GM18861 (cell line): ENCODE results near the gene GPR137B.
A peak's percentile ranks its signal among the peaks of the same experiment; 100 is the strongest.
"Not testable (repeated sequence)": the region's sequence is repeated elsewhere in the genome, so short reads cannot be mapped to it uniquely, and the experiment has no call there.

Experiments used
- ATAC-seq: cut with Tn5 transposase; IDR thresholded peaks from one replicate; pipeline ENCODE4 v1.9.1; 2021; ENCODE audit not compliant: unreplicated experiment

GPR137B gene

DNA sequence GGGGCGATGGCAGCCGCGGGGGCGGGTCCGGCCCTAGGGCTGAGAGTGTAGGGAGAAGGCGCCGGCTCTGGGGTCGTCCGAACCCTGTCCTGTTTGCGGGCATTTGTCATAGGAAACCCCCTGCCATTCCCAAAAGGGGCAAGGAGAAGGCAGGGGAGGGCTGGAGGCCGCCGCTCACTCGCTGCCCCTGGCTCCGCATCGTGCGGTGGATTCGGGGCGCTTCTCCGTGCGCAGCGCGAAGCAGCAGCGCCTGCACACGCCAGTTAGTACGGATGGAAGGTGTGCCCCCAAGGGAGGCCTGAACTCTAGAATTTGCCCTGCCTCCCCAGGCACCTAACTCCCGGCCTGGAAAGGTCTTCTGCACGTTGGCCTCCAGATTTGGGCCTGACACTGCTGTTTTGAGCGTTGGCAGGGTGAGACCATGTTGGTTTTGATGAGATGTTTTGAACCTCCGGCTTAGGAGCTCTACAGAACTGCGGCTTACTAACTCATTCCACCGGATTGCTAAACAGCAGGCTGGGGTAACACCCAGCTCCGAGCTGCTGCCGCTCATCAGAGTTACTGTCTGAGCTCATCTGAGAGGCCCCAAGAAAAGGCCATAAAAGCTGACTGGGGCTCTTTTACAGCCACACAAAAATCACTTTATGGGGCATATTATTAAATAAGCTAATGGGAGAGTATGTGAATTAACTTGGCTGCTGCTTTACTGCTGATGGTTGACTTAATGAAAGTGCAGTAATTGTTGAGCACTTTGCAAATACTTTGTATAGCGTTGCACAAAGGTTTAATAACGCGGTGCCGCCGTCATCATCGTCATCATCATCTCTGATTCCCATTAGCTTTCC, 987 bp downstream of the GPR137B start:
- peak; percentile 20 for ATAC-seq

DNA sequence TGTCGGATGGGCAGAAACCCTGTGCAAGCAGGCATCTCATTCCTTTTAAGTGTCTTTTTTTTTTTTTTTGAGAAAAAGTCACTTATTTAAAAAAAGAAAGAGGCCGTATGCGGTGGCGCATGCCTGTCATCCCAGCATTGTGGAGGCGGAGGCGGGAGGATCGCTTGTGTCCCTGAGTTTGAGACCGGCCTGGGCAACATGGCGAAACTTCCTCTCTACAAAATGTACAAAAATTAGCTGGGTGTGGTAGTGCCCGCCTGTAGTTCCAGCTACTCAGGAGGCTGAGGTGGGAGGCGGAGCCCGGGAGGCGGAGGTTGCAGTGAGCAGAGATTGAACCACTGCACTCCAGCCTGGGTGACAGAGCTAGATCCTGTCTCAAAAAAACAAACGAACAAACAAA, 1.7 kb downstream of the GPR137B start:
- no peak for ATAC-seq

DNA sequence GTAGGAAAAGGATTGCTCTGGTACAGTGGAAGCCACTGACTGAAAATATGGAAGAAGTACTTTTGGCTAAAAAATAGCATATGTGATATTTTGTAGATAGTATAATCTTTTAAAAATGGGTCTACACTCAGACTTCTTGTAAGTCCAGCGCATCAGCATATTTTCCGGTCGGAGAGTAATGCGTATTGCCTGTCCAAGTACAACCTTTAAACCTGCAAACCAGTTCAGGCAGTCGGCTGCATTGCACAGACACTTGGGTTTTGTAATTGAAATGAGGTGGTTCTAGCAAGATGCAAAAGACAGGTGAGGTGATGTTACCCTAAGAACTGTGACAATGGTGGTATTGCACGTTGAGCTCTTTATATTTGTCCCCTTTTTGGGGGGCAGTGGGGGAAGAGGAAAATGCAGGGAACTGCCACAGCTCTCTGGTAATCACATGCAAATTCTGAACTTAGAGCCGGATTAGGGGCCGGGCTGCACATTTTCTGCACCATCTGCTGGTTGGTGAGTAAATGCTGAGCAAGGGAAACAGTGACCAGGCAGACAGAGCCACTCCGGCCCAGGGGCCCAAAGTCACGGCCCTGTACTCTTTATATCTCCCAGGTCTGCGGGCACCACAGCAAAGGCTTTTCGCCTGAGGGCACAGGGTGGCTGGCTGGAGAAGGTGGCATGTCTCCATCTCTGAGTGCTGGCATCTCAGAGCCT, 2.3 kb downstream of the GPR137B start:
- peak; percentile 29 for ATAC-seq

DNA sequence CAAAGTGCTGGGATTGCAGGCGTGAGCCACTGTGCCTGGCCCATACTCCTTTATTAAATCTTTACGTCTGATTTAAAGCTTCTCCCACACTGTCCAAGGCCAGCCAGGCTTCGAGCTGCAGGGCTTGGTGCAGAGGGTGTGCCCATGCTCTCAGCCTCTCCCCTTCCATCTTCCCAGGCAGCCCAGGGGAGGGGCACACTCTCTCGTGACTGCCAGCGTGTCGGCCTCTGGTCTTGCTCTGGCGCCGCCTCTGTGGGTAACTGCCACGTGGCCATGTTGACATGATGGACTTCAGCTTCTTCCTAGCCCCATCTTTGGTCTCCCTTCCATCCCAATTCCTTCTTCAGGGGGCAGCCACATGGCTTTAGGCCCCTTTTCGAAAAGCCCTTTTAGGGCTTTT, 4.7 kb downstream of the GPR137B start:
- ATAC-seq, result no peak

DNA sequence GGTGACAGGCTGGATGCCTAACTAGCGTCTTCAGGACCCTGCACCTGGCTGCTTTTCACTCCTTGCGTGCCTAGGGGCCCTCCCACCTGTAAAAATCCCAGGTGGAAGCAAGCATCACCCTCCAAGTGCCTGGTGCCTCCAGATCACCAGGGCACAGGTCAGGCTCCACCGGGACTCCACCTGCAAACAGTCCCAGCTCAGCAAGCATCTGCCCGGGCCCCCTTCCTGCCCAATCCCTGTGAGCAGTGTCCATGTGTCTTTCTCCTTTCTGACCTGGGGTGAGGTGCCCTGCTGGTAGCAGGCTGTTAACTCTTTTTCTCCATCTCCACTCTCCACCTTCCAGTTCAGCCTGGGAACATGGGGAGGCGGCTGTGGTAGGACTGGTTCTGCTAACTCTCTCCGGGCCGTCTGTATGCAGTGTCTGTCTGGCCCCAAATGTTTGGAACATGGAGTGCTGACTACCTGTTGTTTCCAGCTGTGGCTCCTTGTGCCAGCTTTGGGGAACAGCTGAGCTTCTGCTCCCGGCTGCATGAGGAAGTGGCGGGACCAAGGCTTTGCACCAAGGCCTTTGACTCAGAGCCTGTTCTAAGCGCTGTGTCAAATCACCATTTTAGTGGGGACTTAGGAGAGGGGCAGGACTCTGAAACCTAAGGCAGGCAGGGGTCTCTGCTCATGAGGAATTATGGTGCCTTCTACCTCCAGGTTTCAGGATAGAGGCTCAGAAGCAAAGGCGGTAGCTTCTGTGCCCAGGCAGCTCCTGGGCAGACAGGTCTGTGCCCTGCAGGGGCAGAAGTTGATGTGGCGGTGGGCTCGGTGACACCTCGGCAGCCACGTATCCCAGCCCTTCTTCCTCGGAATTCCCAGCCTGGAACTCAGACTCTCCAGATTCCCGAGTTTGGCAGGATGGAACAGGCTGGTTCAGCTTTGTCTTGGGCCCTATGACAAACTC, 5.5 kb downstream of the GPR137B start:
- no peak for ATAC-seq

DNA sequence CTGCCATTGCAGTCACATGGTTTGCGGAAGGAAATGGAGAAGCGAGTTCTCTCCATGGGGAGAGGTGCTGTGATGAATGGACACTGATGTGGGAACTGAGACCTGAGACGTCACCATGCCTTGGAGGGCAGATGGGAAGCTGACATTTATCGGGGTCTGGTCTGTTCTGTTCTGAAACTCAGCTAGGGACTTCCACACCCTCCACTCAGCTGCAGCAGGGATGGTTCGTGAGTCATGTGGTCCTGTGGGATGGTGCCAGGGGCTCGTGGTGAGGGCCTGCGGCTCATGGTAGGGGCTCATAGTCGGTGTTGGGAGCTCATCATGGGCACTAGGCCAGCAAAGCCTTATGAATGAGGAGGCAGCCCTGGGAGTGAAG, 6.1 kb downstream of the GPR137B start:
- no peak for ATAC-seq

DNA sequence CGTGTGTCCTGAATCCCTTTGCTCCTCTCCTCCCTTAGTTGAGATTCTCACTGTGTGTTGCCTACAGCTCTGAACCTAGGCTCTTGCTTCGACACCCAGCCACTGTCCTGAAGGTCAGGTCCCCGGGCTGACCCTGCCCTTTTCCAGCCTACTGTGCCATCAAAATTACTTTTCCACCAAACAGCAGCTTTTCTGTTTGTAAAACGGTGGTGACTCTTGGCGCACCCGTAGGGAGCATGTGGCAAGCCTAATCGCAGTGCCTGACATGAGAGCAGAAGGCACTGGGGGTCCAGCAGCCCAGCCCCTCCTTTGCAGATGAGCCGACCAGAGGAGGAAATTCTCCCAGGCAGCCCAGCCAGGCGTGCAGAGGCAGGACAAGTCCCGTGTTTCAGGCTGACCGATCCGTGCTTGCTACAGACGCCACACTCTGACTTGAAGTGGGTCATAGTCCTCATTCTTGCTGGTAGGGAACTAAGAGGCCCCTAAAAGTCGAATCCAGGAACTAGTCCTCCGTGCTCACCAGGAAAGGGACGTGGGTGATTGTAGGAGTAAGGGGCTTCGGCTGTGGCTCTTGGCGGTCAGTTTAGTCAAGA, 6.8 kb downstream of the GPR137B start:
- no peak for ATAC-seq

DNA sequence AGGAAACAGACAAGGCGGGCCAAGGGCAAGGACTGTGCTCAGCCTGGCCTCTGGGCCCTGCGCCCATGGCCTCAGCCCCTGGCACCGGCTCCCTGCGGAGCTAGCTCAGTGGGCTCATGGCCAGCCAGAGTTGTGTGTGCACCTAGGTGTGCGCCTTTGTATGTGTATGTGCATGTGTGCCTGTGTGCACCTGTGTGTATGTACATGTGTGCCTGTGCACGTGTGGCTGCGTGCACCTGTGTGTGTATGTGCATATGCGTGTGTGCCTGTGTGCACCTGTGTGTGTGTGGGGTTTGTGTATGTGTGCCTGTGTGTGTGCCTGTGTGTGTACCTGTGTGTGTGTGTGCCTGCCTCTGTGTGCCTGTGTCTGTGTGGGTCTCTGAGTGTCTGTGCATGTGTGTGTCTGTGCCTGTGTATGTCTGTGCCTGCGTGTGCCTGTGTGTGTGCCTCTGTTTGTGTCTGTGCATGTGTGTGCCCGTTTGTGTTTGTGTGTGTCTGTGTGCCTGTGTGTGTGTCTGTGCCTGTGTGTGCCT, 7.4 kb downstream of the GPR137B start:
- ATAC-seq, result no peak

DNA sequence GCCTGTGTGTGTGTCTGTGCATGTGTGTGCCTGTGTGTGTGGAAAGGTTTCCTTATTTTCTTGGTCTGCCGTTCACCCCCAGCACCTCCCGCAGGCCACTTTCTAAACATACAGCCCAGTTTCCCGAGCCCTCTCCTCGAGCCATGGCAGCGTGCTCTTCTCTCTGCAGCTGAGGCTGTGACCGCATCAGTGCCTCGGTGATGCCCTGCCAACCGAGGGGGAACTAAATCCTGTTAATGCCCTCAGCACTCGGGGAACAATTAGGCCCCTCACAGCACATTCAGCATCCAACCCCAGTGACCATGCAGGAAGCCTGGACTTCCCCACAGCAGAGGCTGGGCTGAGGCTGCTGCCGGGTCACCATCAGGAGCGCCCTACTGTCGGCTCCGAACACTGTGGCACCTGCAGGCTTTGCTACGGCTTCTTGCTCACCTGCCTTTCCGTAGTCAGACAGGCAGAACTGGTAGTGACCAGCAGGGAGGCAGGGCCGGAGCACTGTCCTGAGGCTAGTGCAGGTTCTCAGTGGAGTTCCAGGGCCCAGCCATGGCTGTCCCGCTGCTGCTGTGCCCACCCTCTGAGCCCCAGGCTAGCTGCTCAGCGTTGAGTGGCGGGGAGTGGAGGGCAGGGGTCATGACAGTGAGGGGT, 8.1 kb downstream of the GPR137B start:
- no peak for ATAC-seq

DNA sequence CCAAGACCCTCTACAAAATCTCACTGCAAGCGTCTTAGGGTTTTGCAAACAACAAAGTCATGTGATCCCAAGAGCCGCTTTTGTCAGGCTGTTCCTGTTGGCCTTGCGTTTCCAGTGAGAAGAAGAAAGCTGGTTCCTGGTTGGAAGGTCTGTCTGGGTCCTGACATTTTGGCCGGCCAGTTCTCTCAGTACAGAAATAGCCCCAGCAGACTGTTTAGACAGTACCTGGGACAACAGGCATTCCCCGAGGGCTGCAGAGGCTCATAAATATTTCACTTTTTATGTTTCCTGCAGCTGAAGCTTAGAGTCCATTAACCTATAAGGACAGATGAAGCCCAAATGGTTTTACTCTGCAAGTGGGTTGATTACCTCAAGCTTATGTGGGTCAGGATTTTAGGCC, 8.6 kb downstream of the GPR137B start:
- no peak for ATAC-seq

DNA sequence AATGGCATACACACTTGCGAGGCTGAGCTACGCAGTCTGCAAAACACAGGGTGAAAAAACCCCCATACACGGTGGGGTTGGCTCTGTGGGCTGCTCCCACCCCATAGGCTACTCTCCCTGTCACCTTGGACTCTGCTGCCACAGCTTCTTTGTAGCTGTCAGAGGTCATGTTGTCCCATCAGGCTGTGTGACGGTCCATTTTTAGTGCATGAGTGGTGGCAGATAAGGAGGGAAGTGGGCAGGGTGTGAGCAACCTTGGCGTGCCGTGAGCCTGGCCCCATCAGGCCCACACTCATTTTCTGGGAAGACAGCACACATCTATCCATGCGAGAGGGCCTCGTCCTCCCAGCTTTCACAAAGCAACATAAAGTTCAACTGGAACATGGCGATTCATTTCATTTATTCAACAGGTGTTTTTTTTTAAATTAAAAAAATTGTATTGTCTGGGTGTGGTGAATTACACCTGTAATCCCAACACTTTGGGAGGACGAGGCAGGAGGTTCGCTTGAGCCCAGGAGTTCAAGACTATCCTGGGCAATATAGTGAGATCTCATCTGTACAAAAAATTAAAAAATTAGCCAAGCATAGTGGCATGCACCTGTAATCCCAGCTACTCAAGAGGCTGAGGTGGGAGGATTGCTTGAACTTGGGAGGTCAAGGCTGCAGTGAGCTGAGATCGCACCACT, 9.5 kb downstream of the GPR137B start:
- ATAC-seq, result no peak

DNA sequence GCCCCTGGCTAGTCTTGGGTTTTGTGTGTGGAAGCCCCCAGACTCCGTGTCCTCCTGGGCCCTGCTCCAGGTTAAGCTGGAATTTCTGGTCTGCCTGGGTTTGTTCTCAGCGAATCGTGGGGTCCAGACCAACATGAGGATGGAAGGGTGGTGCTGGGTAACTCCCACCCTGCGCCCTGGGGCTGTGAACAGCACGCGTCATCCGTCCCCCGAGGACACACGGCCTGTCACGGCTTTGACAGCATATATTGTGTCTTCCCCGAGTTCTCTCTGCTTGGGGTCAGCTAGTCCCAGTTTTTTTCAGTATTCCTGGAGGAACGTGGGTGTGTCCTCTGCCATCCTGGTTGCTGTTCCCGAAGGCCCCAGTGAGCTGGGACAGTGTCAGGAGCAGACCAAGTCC, 11.8 kb downstream of the GPR137B start:
- ATAC-seq, result no peak

DNA sequence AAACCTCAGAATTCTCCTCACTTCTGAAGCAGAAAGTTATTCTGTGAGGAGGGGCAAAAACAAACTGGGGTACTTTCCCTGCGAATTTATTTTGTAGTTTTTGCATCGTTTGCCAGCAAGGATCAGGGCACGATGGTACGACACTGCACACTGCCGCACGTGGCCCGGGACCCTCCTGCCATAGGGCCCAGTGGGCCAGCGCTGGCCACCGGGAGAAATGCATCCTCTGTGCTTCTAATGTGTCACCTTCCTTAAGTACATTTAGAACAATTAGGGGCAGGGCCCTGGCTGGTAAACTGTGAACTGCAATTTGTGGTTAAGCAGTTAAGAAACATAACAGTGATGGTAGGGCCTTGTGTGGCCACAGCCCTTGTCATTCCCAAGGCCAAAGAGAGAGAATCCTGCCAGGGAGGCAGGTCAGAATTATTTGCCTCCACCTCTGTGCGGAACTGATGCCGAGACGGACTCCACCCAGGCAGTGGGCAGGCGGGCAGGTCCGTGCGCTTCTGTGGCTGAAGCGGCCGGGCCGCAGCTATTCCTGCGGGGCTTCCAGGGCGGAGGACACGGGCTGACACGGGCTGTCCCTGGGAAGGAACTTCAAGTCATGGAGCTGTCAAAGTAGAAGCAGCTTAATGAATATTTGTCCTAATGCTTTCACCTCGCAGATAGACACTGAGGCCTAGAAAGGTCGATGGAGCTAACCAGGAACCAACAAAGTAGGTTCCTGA, 12.5 kb downstream of the GPR137B start:
- no peak for ATAC-seq

DNA sequence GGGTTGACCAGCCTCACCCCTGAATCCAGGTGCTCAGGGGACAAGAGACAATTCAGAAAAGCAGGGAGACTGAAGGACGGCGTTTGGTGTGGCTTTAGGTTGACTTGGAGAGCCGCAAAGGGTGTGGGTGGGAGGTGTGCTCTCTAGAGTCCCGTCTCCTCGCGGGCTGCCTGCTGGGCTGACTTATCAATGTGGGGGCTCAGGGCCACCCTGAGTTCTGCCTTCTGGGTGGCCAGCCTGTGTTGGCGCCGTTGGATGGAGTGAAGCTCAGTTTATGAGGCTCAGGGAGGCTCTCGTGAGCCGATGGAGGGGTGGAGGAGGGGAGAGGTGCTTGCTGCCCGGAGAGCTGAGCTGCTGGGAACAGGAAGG, 13.0 kb downstream of the GPR137B start:
- no peak for ATAC-seq

DNA sequence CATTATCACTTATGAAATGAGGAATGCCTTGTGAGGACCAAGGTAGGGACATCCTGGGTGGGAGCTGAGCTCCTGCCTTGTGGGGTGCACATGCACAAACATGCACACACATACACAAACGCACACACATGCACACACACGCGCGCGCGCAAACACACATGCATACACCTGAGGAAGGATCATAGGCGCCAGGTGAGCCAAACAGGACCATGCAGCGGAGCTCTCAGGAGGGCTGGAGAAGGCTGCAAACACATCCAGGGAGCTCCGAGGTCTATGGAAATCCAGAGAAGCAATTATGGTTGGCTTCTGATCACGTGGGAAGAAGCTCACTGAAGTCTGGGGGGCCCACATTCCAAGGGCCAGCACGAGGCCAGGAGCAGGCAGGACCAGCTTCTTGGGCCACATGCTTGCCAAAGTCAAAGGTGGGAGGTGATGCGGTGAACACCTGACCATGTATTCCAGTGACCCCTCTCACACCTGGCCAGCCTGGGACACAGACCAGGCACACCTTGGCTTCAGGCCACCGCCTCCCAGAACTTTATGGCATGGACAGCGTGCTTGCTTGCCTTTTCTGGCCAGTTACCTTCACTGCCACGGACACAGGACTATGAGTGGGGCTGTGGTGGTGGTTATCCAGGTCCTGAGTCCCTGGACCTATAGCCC, 13.6 kb downstream of the GPR137B start:
- no peak for ATAC-seq

DNA sequence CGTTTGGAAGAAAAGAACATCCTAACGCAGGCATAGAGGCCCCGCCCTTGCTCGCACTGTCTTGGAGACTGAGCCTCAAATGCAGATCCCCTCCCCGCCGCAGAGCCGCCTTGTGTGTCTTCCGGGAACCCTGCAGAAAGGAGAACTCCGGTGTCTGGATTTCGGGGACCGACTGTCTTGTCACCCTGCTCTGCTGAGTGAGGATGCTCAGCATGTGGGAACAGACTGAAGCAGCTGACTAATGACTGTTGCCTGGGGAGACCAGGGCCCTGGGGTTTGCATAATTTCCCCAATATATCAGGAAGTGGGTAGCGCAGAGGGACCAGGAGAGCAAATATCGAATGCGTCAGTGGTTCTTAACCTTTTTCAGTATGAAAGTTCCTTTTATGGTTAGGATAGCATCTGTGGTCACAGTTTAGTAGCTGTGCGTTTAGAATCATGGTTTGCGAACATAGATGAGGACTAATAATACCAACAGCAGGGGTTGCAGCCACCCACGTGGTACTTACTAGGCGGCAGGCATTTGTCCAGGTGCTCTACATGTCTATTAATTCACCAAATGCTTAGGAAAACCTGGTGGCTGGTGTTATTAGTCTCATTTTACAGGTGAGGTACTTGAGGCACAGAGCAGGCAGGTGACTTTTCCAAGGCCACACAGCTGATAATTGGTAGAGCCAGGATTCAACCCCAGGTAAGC, 14.3 kb downstream of the GPR137B start:
- peak; percentile 83 for ATAC-seq

DNA sequence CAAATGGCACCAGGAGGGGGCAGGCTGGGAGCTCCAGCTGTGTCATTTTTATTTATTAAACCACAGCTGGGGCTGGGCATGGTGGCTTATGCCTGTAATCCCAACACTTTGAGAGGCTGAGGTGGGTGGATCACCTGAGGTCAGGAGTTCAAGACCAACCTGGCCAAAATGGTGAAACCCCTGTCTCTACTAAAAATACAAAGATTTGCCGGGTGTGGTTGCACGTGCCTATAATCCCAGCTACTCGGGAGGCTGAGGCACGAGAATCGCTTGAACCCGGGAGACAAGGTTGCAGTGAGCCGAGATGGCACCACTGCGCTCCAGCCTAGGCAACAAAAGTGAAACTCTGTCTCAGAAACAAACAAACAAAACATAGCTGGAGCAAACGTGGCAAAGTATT, 15.7 kb downstream of the GPR137B start:
- ATAC-seq, result not testable (repeated sequence)

DNA sequence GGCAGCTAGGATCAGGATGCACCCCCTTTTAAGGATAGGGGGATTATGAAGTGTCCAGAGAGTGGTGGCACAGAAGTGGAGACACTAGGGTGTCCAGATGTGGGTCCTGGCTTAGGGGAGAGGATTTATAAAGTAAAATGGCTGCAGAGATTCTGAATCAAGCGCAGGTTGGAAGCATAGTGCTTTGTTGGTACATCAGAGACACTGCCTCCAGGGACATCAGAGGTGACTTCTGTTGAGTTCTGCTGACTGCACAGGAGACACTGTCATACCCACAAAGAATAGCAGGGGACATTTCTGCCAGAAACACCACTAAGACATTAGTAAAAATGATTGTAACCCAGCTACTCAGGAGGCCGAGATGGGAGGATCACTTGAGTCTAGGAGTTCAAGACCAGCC, 16.4 kb downstream of the GPR137B start:
- no peak for ATAC-seq
